ENCODE data around the gene PEX7.
"Not testable (repeated sequence)": the region's sequence is repeated elsewhere in the genome, so short reads cannot be mapped to it uniquely, and the experiment has no call there.

Gene PEX7

GRCh38 chr6:136956590-136957544 lies 134.5 kb downstream of the PEX7 start:
- no peak for ATAC-seq

GRCh38 chr6:136958168-136958567 lies 135.8 kb downstream of the PEX7 start:
- no peak for ATAC-seq

- no peak for ATAC-seq
Measured at GRCh38 chr6:136959471-136959891, 137.1 kb downstream of the PEX7 start.

GRCh38 chr6:136959935-136960334 lies 137.5 kb downstream of the PEX7 start:
- not testable (repeated sequence) for ATAC-seq

GRCh38 chr6:136960781-136961180 lies 138.4 kb downstream of the PEX7 start:
- ATAC-seq = no peak

GRCh38 chr6:136961848-136962247 lies 139.5 kb downstream of the PEX7 start:
- no peak for ATAC-seq

GRCh38 chr6:136962661-136963060 lies 140.3 kb downstream of the PEX7 start:
- no peak for ATAC-seq

GRCh38 chr6:136963259-136963658 lies 140.9 kb downstream of the PEX7 start:
- no peak for ATAC-seq
